GM18873 (cell line): ENCODE results near the gene CES2.

Experiments
- ATAC-seq: cut with Tn5 transposase; IDR thresholded peaks from one replicate; pipeline ENCODE4 v1.9.1; 2021; ENCODE audit warnings: mild to moderate bottlenecking, moderate library complexity, moderate number of reproducible peaks; ENCODE audit not compliant: unreplicated experiment, low FRiP score

Gene CES2

DNA sequence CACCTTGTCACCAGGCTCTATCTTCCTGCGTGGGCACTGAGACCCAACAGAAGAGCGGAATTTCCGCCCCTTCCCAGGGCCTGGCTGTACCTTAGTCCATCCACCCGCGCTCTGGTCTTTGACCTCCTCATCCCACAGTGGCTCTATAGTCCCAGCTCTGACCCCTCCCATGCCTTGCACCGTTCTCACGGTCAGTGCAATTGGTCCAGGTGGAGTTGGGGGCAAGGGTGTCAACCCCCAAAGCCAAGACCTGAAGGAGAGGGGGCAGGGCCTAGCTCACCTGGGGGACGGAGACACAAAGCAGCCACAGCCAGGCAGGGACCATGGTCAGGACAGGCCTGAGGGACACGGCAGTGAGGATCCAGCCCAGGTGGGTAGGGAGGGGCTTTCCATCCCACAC, 17.6 kb upstream of the CES2 start:
- no peak for ATAC-seq

DNA sequence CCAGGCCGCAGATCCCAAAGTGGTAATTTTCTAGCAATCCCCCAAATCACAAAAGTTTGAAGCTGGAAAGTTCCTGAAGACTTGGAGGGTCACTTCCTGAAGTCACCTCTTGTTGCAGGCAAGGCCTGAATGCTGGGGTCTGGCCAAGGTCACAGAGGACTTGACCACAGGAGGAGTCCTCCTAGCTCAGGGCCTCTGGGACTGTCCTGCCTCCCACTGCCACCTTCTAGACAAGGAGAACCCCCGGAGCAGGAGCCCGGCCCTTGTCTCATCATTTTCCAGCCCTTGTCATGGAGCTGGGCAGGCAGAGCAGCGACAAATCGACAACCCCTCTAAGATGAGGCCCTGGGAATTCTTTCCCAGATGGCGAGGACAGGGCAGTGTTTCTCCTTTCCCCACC, 17.0 kb upstream of the CES2 start:
- no peak for ATAC-seq

- ATAC-seq: no peak
Observed at GRCh38 chr16:66918803-66919568, 16.3 kb upstream of the CES2 start, which contains the start of gene CDH16. TSS of gene CDH16 (minus strand) at chr16:66918885. CDS start at chr16:66918065, 820 bp downstream.

GRCh38 chr16:66919569-66920298, 15.6 kb upstream of the CES2 start:
- ATAC-seq: no peak

DNA sequence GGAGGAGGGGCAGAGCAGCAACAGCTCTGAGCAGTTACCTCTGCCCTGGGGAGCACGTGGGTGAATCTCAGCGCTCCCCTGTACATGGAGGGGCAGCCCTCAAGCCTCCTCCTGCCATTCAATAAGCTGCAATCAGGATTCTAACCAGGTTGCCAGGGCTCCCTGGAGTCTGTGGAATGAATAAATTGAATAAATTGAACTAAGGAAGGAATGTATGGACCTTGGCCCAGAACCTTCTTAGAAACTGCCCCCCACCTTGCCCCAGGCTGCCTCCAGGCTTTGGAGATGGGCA, 15.1 kb upstream of the CES2 start:
- ATAC-seq: no peak

DNA sequence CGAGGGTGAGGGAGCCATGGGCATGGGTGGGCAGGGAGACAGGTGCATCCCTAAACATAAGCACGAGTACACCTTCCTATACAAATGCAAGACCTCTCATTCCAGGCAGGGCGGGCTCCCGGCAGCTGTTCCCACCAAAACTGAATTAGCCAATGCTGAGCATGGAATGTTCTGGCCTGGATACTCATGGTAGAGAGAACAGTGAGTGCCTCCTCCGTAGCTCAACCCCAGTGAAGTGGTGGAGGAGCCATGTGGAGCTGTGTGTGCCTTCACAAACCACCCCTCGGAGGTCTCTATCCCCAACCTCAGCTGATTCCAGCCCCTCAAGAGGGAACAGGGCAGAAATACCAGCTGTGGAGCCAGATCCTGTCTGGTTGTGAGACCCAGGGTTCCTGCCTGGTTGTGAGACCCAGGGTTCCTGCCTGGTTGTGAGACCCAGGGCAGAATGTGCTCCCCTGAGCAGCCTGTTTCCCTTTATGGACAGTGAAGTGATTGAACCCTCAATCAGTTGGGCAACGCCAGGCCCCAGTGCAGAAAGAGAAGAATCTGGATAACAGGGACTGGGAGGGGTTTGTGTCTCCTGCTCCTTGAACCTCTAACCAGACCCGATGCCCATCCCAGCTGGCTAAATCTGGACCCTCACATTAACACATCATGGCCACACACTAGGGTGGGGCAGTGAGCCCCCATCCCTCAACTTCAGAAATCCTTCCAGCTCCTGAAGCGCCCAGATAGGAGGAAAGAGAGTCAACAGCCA, 14.2 kb upstream of the CES2 start:
- no peak for ATAC-seq

- no peak for ATAC-seq
Observed at GRCh38 chr16:66921729-66922450, 13.4 kb upstream of the CES2 start.

GRCh38 chr16:66923247-66923731, 12.0 kb upstream of the CES2 start:
- ATAC-seq: no peak

DNA sequence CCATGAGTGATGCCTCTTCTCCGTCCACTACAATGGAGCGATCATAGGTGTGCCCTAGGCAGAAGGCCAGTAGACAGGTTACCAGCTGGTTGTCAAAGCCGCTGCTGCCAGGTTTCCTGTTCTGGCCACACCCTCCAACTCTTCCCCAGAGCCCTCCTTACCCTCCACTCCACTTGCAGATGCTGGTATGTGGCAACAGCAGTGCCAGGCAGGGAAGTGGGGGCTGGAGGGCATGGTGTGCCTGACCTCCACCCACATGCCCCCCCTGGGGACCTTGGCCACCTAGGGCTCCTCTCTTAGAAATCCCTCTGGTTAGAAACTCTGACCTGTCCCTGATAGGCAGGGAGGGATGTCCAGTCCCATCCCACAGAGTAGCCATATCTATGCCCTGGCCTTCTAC, 11.4 kb upstream of the CES2 start:
- no peak for ATAC-seq

DNA sequence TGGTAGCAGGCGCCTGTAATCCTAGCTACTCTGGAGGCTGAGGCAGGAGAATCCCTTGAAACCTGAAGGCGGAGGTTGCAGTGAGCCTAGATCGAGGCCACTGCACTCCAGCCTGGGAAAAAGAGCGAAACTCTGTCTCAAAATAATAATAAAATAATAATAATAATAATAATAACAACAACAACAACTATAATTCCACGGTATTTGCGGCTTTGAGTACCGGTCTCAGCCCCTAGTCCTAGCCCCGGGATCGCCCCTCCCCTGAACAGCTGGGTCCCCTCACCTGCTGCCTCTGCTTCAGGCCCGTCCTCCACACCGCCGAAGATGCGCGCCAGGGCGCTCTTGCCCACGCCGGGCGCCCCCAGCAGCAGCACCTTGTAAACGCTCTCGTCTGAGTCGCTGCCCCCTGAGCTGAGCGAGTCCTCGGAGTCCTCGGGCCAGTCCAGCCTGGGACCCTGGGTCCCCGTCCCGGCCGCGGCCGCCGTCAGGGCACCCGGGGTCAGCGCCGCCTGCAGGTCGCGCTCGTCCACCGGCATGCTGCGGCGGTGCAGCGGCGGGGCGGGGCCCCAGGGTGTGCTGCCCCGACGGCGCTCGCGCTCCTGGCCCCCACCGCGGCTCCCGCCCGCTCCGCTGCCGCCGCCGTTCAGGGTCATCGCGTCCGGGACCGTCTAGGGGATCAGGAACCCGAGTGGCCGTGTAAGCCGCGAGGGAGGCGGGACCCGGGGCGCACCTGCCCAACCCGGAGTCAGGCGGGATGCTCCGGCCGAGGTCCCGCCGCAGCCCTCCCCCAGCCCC, 10.6 kb upstream of the CES2 start:
- ATAC-seq: no peak

DNA sequence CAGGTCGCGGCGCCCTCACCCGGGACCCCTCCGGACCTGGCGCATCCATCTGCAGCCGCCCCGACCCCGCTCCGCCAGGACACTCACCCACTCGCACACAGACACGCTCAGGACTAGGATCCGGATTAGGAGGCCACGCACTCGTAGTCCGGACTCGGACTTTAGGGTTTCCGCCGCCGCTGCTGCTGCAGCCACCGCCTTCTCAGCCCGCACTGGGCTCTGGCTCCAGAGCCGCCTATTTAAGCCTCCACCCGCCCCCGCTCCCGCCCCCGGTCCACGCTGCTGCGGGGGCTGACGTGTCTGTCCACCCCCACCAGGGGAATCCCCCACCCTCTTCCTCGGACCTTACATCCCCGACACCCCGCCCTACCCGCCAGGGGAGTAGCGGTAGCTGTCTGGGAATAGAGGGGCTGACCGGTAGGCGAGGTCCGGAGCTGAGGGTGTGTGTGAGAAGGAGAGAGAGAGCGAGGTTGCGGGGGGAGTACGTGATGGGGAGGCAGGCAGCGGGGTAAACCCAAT, 9.9 kb upstream of the CES2 start, which contains the start of gene RRAD:
TSS of gene RRAD (minus strand) at position 214 of the 519 bp plus-strand sequence. CDS start 356 bp downstream, outside the sequence.
- no peak for ATAC-seq

DNA sequence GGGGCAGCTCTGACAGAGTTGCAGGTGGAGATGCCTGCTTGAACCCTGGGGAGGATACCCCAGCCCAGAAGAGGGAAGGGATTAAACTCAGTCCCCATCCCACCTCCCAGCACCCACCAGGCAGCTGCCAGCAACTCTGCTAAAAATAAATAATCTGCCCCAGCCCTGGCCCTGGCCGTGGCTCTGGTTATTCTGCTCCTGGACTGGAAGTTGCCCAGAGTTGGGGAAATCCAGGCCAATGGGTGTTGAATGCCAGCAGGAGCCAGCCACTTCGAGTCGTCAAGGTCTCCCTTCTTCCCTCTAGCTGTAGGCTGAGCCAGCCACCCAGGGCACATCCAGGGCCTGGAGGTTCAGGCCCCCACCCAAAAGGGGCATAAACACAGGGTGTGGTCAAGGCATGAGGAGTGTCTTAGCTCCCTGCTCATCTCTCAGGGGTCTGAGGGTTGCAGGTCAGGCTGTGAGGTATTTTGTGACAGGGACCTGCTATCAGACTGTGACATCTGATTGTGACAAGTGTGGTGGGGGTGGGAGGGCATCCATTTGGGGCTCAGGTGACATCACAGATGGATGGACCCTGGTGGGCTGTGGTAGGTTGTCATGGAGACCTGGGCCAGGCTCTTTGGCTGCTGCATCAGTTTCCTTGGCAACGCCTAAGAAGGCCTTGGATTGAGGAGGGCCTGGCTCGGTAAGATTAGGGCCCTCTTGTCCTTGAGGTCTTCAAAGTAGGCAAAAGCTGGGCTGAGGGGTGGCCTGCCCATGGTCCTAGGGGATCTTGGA, 9.0 kb upstream of the CES2 start:
- no peak for ATAC-seq

GRCh38 chr16:66926961-66927436, 8.3 kb upstream of the CES2 start:
- no peak for ATAC-seq

- ATAC-seq: no peak
Observed at GRCh38 chr16:66927918-66928649, 7.2 kb upstream of the CES2 start.

- no peak for ATAC-seq
Observed at GRCh38 chr16:66928702-66929388, 6.5 kb upstream of the CES2 start.

GRCh38 chr16:66930189-66930588, 5.1 kb upstream of the CES2 start:
- no peak for ATAC-seq

DNA sequence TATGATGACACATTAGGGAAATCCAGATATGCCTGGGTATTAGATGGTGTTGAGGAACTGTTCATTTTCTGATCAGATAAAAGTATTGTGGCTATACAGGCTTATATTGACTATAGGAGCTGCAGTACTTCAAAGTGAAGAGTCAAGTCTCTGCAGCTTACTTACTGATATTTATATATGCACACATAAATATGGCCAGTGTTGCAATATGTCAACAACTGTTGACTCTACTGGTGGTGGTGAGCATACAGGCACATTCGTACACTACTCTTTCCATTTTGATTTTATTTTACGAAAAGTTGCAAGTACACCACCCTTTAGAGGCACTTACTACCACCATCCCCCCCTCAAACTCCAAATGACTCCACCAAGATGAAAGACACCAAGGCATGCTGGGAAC, 3.7 kb upstream of the CES2 start:
- no peak for ATAC-seq
